HG03469 (cell line): ENCODE measurements around the gene DNAJC27.

ENCODE experiments used
- ATAC-seq: cut with Tn5 transposase; IDR thresholded peaks from one replicate; pipeline ENCODE4 v1.9.1; 2021; ENCODE audit warnings: mild to moderate bottlenecking, moderate library complexity, moderate number of reproducible peaks; ENCODE audit not compliant: unreplicated experiment

DNAJC27 gene

DNA sequence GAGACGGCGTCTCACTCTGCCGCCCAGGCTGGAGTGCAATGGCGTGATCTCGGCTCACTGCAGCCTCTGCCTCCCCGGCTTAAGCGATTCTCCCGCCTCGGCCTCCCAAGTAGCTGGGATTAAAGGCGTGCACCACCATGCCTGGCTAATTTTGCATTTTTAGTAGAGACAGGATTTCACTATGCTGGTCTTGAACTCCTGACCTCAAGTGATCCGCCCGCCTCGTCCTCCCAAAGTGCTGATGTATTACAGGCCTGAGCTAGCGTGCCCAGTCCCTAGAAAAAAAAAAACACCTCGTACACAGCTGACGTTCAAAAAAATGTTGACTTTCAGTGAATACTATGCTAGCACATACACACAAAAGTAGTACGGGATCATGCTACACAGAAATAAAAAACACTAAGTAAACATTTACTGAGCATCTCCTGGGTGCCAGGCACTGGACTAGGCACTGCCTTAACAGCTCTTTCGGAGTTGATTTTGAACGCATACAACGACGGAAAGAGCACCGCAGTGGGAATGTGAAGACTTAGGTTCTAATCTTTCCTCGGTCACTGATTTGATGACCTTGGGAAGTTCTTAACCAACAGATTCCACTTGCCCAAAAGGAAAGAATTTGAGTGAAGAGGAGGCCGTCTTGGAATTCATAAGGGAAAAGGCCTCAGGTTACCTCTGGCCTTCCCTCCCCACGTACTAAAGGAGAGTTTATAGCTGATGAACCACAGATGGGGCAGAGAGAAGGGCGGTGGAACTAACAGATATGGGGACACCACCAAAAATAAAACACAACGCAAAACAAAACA, 1.1 kb downstream of the DNAJC27 start:
- no peak for ATAC-seq

DNA sequence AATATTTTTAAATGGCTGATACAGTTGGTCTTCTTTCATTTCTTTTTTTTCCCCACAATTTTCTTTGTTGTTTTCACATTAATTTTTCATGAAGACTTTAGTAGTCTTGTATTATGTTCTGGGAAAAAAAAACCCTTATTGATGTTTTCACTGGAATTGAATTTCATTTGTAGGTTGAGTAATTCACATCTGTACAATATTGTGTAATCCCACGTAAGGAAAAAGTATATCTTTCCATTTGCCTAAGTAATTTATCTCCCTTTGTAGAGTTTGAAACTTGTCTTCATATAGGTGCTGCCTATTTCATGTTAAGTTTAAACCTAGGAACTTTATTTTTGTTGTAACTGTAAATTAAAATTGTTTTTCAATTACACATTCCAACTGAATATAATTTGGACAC, 2.0 kb downstream of the DNAJC27 start:
- no peak for ATAC-seq

DNA sequence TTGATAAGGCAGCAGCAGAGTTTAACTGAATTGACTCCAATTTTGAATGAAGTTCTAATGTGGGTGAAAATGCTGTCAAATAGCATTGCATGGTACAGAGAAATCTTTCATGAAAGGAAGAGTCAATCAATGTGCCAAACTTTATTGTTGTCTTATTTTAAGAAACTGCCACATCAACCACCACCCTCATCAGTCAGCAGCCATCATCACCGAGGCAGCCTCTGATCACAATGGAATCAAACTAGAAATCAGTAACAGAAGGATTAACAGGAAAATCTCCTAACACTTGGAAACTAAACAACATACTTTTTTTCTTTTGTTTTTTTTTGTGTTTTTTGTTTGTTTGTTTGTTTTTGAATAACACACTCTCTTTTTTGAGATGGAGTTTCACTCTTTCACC, 9.9 kb downstream of the DNAJC27 start:
- no peak for ATAC-seq

DNA sequence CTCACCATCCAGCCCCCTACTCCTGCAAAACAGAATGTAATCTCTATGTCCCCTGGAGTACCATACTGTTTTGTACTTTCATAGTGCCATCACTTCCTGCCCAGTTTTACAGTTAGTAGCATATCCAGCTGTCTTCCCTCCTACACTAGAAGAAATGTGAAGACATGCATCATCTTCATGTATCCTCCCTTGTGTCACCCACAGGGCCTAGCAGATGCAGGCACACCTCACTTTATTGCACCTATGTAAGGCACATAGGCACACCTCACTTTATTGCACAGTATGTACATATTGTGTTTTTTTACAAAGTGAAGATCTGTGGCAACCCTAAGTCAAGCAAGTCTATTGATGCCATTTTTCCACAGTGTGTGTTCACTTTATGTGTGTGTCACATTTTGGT, 12.0 kb downstream of the DNAJC27 start:
- ATAC-seq, result no peak

DNA sequence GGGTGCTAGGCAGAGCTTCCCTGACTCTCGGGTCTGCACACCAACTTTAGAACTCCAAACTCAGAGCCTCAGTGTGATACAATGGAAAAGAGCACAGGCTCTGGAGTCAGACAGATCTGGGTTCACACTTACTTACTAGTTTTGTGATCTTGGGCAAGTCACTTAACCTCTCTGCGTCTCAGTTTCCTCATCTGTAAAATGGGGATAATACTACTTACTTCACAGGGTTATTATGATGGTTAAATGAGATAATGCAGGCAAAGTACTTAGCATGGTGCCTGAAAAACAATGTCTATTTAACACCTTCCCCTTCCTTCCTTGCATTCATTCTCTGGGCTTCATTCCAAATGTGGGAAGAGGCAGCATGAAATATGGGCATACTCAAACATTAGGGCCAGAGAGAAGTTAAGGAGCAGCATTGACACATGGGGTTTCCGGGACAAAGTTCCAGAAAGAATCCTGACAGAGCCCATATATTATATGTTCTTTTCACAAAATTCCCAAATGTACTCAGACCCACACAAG, 13.3 kb downstream of the DNAJC27 start:
- no peak for ATAC-seq

DNA sequence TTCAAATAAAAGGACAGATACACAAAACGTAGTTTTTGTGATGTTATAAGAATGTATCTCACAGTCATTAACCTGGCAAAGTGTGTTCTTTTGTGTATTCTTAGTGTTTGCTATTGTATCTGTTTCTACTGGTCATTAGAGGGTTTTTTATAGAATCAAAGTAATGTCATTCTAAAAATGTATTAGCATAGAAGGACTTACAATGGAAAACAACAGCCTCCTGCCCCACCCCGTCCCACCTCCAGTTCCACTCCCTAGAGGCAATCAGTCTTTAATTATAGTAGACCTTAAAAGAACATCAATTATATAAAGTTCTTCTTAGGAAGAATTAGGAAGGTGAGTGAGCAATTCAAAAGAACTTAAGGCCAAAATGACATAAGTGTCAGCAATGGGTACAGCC, 13.8 kb downstream of the DNAJC27 start:
- no peak for ATAC-seq

DNA sequence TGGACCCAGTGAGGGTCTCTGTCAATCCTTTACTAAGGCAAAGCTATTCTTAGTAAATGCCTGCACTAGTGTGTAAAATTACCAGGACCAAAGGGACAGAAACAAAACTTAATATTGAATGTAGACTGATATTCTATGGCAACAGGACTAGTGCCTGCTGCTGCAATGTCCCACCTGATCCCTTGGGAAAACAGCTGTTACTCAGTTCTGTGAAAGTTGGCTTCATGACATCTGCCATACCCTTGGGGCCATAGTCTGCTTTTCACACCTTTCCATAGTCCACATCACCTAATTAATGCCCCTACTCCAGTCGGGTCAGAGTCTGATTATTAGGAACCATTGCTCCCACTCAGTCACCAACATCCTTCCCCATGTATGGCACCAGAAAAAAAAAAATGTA, 14.5 kb downstream of the DNAJC27 start:
- ATAC-seq, result no peak

DNA sequence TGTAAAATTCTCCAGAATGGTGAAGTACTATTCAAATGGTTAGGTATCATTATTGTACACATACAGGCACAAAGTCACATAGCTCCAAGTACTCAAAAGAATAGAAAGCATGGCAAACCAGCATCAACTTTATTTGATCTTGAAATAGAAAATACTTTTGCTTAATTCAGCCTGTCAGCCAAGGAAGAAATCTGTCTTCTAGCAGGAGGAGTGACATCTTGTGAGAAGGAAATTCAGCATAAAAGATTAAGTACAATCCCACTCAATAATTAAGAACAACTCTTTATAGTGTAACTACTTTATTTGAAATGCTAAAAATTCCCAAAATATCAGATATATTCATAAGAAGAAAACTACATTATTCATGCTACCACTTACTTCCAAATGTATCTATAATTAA, 15.8 kb downstream of the DNAJC27 start:
- no peak for ATAC-seq

DNA sequence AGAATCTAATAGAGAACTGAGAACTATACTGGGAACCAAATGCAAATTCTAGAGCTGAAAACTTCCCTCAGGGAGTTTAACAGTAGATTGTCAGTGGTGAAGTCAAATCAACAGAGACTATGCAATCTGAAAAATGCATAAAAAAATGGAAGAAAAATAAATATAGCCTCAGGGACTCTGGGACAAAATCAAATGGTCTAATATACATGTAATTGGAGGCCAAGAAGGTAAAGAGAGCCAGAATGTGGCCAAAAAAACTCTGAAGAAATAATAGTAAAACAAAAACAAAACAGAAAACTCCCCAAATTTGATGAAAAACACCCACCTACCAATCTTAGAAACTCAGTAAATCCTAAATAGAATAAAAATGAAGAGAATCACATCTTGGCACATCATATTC, 16.5 kb downstream of the DNAJC27 start:
- ATAC-seq, result no peak

DNA sequence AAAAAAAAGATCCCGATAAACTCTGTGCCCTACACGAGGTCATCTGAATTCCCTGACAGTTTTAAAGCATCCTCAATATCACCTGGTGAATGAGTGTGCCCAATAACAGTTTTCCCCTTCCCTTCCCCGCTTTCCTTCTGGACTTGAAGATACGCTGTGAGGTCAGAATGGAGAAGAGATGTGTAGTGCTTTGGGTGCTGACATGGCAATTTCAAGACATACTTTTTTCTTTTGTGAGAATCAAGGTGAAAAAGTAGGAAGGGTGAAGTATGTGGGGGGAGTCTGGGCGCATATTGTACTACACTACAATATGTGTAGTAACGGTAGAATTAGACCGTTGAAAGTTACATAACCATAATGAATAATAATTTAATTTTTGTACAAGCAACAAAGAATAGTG, 21.7 kb downstream of the DNAJC27 start:
- no peak for ATAC-seq

DNA sequence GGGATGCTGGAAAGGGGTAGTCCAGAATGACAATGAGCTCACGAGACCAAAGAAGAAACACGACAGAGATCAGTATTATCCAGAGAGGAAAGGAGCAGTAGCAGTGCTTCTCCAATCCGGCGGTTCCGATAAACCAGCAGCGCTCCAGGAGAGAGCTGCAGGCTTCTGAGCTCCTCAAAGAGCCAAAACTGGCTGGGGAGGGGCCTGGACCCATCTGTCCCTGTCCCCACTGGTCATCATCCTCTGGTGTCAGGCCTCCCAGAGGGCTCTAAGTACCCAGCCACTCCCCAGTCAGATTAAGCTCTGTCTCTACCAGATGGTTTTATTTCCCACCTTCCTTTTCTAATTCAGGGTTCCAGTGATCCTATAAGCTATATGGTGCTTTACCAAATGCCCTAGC, 23.2 kb downstream of the DNAJC27 start:
- ATAC-seq, result no peak

DNA sequence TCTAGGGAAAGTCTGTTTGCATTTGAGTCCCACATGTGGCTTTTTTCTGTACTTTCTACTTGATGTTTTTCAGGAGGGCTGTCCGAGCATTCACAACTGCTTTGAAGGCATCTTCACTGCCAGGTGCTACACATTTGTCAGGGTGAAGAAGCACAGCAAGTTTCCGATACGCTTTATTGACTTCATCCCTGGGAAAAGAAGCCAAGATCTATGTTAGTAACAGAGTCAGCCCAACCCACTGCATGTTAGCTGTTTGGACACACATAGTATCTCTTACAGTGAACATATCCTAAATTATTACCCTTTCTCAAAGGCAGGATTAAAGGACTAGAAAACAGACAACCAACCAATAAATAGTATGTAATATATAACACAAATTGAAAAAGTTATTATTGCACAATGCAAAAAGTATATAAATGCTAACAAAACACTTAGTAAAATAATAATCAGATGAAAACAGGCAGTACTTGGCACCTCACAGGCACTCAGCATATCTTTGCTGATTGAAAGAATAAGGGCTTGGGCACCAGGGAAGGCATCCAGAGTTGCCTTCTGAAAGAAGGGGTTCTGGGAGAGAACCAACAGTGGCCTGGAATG, 24.1 kb downstream of the DNAJC27 start:
- no peak for ATAC-seq

DNA sequence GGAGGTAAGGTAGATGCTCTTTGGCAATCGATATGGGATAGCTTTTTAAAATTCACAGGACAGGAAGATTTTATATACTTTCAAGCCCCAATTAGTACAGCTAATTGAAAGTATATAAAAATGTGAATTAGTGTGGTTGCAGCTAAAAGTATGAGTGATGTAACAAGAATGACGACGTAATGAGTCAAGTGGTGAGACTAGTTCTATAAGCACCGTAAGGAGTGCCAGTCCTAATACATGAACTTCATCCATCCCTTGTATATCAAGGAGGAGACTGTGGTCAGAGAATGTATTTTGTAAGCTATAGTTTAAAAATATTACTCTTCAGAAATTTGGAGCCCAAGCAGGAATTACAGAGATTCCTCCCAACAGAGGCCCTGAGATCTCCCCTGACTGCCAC, 25.8 kb downstream of the DNAJC27 start:
- no peak for ATAC-seq

DNA sequence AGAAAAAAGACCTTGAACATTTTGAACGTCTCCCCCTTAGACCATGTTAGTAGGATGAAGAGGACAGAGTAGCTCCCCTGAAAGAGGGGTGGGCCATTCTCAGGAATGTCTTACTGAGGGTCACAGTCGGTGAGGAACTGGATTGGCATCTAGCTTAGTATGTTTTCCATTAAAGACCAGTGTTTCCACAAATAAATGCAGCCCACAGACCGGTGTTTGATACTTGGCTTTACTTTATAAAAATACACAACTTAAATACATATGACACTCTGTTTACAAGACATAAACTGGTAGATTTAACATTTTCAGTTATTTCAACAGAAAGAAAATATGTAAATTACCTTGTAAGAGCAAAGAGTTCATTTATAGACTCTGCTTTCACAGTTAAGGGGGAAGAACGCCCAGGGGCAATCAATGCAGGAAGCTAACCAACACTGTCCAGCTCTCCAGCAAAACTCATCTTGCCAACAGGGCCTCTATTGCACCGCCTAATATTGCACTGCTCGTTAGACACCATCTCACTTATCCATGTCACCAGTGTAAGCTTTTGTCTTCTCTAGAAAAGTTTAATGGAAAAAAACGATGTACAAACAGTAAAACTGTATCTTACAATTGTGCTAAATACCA, 28.2 kb downstream of the DNAJC27 start:
- ATAC-seq, result no peak

DNA sequence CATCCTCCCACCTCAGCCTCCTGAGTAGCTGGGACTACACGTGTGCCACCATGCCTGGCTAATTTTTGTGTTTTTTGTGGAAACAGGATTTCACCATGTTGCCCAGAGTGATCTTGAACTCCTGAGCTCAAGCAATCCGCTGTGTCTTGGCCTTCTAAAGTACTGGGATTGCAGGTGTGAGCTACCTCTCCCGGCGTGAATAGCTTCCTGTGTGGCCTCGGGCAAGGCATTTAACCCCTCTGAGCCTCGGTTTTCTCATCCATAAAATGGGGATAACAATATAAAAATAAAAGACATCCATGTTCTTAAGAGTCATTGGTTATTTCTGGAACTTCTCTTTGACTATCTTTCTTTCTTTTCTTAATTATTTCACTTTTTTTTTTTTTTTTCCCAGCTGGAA, 32.4 kb downstream of the DNAJC27 start:
- no peak for ATAC-seq

DNA sequence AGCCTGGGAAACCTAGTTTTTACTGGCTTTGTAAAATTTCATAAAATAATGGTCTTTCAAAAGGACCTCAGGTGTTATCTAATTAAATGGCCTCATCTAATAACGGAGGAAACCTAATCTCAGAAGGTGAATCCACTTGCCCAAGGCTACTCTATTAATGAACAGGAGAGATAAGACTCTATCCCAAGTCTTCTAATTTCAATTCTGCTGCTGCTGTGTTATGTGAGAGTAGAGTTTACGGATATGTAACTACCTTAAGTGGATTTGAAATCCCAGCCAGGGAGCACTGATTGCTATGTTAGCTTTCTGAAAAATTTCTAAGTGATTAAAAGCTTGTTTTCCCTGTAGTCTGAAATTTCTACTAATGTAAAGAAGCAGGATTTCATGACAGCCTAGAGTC, 34.5 kb downstream of the DNAJC27 start:
- ATAC-seq, result no peak

DNA sequence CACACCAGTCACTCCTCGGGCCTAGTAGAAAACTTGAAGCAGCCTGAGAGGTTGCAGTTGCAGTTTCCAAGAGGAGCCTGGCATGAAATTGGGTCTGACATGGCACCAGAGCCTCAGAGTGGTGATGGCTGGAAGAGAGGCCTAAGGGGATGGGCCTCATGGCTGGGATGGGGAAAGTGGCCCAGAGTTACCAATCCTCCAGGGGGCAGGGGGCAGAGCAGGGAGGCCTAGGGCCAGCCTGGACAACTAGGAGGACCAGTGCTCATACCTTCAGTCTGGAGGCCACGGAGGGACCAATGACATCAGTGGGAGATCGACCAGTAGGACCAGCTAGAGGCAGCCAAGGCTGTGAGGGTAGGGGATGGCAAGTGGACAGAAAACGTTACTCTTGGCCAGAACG, 36.6 kb downstream of the DNAJC27 start:
- no peak for ATAC-seq

DNA sequence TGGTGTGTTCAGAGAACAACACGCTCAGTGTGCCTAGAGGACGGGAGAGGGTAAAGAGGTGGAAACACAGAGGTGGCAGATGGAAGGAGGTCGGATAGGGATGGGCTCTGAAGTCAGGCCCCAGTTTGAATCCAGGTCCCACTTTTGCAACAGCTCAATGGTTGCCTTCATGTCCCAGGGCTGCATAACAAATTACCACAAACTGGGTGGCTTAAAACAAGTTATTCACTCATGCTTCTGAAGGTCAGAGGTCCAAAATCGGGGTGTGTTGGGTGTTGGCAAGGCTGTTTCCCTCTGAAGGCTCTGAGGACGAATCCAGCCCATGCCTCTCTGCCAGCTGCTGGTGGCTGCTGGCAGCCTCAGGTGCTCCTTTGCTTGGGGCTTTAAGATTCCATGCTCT, 39.0 kb downstream of the DNAJC27 start:
- no peak for ATAC-seq

DNA sequence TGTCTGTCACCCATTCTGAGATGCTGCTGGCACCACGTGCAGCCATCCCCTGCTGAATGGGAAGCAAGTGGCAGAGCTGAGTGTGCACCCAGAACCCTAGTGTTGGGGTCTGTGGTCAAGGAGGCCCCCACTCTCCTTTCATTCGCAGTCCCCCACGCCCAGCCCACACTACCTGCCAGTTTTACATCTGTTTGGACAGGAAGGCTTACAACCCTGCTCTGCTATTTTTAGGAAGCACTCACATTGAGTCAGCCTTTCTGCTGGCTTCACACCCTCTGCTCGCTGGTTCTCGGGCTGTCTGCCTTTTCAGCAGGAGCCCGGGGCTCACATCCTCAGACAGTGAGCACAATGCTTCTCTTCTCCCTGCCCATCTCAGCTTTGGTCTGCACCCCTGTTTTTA, 41.0 kb downstream of the DNAJC27 start:
- peak; percentile 72 for ATAC-seq

DNA sequence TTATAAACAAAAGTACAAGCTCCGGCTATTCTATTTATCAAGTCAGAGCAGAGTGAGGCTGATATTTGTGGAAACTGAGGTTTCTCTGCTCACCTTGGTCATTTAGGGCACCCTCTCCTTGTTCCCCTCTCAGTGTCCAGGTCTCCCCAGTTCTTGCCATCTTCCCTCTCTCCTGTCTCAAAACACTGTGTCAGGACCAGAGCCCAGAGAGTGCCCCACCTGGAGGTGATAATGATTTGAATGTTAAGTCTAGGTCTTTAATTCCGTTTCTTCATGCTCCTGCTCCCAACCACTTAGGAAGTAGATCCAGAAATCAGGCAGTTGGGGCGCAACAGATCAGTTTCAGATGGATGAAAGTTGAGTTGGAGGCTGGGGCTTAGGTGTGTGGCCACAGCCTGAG, 42.5 kb downstream of the DNAJC27 start:
- ATAC-seq, result no peak

DNA sequence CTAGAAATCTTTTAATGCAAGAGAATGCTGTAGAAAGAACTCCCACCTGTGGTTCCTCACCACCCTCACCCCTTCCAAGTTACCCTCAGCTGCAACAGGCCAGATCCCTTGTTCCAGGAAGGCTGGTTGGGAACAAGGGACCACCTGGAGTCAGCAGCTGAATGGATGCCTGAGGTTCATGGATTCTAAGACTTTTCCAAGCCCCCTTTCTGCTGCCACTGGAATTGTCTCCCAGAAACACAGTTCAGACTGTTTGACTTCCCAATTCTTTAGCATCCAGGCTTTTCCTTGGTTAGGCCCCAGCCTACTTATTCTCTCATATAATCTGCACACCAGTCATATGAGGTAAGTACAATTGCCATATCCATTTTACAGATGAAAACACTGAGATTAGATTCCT, 43.7 kb downstream of the DNAJC27 start:
- no peak for ATAC-seq

DNA sequence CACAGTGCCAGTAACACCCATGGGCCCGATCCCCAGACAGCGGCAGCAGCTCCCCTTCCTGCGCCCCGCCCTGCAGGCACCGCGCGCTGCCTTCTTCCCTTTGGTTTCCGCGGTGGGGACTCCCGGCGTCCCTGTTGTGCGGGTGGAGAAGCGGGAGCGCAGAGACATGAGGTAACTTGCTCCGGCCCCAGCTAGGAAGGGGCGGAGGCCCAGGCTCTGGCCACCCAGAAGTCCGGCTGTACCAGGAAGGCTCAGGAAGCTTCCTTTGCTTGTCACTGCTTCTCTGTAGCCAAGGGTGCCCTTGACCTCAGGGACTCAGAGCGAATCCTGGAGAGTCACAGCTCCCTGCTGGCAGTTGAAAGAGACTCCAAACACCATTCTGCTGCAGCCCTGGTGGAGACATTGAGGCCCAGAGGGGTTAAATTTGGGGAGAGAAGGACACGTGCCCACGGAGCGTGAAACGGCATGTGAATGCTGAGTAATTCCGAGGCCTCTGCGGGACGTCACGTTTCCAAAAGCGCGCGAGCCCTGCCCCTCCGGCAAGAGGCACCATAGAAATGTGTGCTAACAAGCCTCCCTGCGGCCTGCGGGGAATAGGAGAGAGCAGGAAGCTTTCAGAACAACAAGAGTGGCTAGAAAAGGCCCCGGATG, 45.0 kb downstream of the DNAJC27 start:
- ATAC-seq, result no peak
